K562 treated with DMSO at 1 percent for 24 hours (cell line): Measurements from ENCODE around the gene FAM236C. TPM values are rescaled to one million over a fixed set of nuclear protein-coding genes. Genes with fewer than 3 reads are reported as not detected.

Source experiments
- total RNA-seq: library from RNA; unstranded; fragments of 300-600 nt; gene quantifications from 2 replicates; pipeline ENCODE4 v1.2.3, GENCODE V29; 2022; ENCODE audit warnings: low read depth; ENCODE audit not compliant: insufficient read depth

The FAM236C gene
- total RNA-seq, result not detected in 2 replicates

DNA sequence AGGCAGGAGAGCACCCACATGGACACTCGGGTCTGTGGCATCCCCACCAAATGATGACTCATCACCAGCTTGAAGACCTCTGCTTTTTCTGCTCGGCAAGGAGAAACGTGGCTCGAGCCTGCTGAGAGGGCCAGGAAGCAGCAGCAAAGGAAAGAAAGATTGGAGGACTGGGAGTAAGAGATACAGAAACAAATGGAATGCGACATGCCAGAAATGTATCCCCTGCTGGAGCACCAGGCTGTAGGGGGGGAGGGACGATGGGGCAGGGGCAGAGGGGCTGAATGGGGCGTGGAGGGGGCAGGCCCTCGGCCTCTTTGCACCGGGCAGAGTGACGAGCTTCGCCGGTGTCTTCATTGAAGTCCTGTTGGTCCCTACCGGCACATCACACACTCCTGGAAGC is at the start of gene FAM236C:
TSS of gene FAM236C (plus strand) at position 301 of the 400 bp plus-strand sequence. CDS start 100 bp downstream, outside the sequence.

DNA sequence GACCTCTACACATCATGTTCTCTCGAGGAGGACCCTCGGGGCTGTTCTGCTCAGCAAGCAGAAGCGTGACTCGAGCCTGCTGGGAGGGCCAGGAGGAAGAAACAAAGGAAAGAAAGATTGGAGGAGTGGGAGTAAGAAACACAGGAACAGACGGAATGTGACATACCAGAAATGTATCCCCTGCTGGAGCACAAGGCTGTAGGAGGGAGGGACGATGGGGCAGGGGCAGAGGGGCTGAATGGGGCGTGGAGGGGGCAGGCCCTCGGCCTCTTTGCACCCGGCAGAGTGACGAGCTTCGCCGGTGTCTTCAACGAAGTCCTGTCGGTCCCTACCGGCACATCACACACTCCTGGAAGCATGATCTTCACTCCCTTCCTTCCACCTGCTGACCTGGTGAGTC is 25.5 kb downstream of the FAM236C start, which contains the start of gene FAM236A:
TSS of gene FAM236A (plus strand) at position 301 of the 400 bp plus-strand sequence. CDS start at position 358, 57 bp downstream.

DNA sequence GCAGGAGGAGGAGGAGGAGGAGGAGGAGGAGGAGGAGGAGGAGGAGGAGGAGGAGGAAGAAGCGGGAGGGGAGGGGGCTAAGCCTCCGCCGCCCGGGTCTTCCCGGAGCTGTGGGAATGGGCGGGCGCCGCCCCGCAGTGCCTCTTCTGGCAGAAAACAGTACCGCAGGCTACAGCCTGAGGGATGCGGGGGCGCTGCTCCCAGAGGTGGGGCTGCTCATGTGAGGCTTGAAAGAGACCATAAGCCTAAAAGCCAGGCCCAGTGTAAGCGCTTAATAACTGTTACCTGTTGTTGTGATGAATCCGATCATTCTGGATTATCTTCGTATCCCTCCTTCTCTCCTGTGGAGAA is 31.4 kb downstream of the FAM236C start, which contains the start of gene DMRTC1:
TSS of gene DMRTC1 (minus strand) at position 19 of the 351 bp plus-strand sequence. CDS start 68,143 bp downstream, outside the sequence.

Other genes with a start within 250 kb of the FAM236C start
- 7.4 and 7.8 TPM in 2 replicates for gene PHKA1, start 198.3 kb upstream of the FAM236C start, total RNA-seq
- gene DMRTC1B, start 135.7 kb upstream of the FAM236C start, total RNA-seq, result 1.1 and 2.2 TPM in 2 replicates
- not detected in 2 replicates for gene FAM236B, start 130.0 kb upstream of the FAM236C start, total RNA-seq
- not detected in 2 replicates for gene FAM236D, start 104.4 kb upstream of the FAM236C start, total RNA-seq
- not detected in 2 replicates for gene FAM236A, start 25.6 kb downstream of the FAM236C start, total RNA-seq
- gene DMRTC1, start 31.2 kb downstream of the FAM236C start, total RNA-seq, result not detected in 2 replicates
- not detected in 2 replicates for gene PABPC1L2B, start 90.3 kb downstream of the FAM236C start, total RNA-seq
- not detected in 2 replicates for gene PABPC1L2A, start 166.9 kb downstream of the FAM236C start, total RNA-seq